IMR-90 (cell line): Measurements from ENCODE around the gene ZNF530.

ENCODE experiments used
- BHLHE40 ChIP-seq: fragments of 150-350 bp; IDR thresholded peaks from 2 replicates; pipeline ENCODE4 v1.6.1; 2016; ENCODE audit warnings: mild to moderate bottlenecking, low read depth, low read length
- CEBPB ChIP-seq: IDR thresholded peaks from 2 replicates; pipeline ENCODE4 v1.6.1; 2012; ENCODE audit warnings: low read depth, low read length, improper control_type of control experiment
- CHD1 ChIP-seq: IDR thresholded peaks from 2 replicates; pipeline ENCODE4 v1.6.1; 2012; ENCODE audit warnings: low read depth, low read length, improper control_type of control experiment
- CTCF ChIP-seq: conservative IDR thresholded peaks from 2 replicates; pipeline ENCODE4 v1.5.1; 2012; ENCODE audit warnings: mild to moderate bottlenecking, low read depth, low read length, improper control_type of control experiment
- MAZ ChIP-seq: IDR thresholded peaks from 2 replicates; pipeline ENCODE4 v1.6.1; 2012; ENCODE audit warnings: low read depth, mild to moderate bottlenecking, low read length, improper control_type of control experiment, moderate library complexity, borderline replicate concordance
- MXI1 ChIP-seq: IDR thresholded peaks from 2 replicates; pipeline ENCODE4 v1.6.1; 2012; ENCODE audit warnings: low read depth, mild to moderate bottlenecking, low read length, moderate library complexity, borderline replicate concordance
- NFE2L2 ChIP-seq: fragments of 150-350 bp; IDR thresholded peaks from 2 replicates; pipeline ENCODE4 v1.6.1; 2016; ENCODE audit warnings: low read depth, mild to moderate bottlenecking, low read length
- POLR2A ChIP-seq: IDR thresholded peaks from 2 replicates; pipeline ENCODE4 v1.6.1; 2012; ENCODE audit warnings: mild to moderate bottlenecking, low read depth, low read length
- RCOR1 ChIP-seq: IDR thresholded peaks from 2 replicates; pipeline ENCODE4 v1.6.1; 2012; ENCODE audit warnings: mild to moderate bottlenecking, low read length, improper control_type of control experiment; ENCODE audit not compliant: insufficient replicate concordance
- RFX5 ChIP-seq: IDR thresholded peaks from 2 replicates; pipeline ENCODE4 v1.8.0; 2012; ENCODE audit warnings: low read depth, mild to moderate bottlenecking, low read length, moderate library complexity
- SMC3 ChIP-seq: fragments of 150-350 bp; IDR thresholded peaks from 2 replicates; pipeline ENCODE4 v1.6.1; 2016; ENCODE audit warnings: low read depth, mild to moderate bottlenecking, antibody characterized with exemption, low read length, moderate library complexity
- USF2 ChIP-seq: fragments of 150-350 bp; IDR thresholded peaks from 2 replicates; pipeline ENCODE4 v1.6.1; 2017; ENCODE audit warnings: mild to moderate bottlenecking, antibody characterized with exemption, low read length, low read depth

- TF ChIP-seq POLR2A (no peak), CTCF (no peak), CEBPB (no peak), USF2 (no peak), CHD1 (no peak), RFX5 (no peak), MXI1 (no peak), NFE2L2 (no peak), BHLHE40 (no peak), SMC3 (no peak), MAZ (no peak), RCOR1 (no peak)
Observed at GRCh38 chr19:57606931-57607330, 7.2 kb downstream of the ZNF530 start.
